SJCRH30 (cell line): ENCODE results near the gene HLA-DMB. TPM values are rescaled to one million over a fixed set of nuclear protein-coding genes. Genes with fewer than 3 reads are reported as not detected.

Source experiments
- DNase-seq, 2 experiments: peaks; one replicate each; pipeline ENCODE4 v3.0.0-alpha.2; 2015 to 2020
- H3K27ac ChIP-seq: fragments of 250-450 bp; sonication (Bioruptor Pico); 2 replicates; pipeline ENCODE4 v1.5.1; 2020; ENCODE audit warnings: mild to moderate bottlenecking, moderate library complexity
- H3K27me3 ChIP-seq: fragments of 250-450 bp; sonication (Bioruptor Pico); 2 replicates; pipeline ENCODE4 v1.5.1; 2020; ENCODE audit warnings: mild to moderate bottlenecking, moderate library complexity
- H3K36me3 ChIP-seq: fragments of 250-450 bp; sonication (Bioruptor Pico); 2 replicates; pipeline ENCODE4 v1.5.1; 2020; ENCODE audit warnings: mild to moderate bottlenecking, moderate library complexity
- H3K4me1 ChIP-seq: fragments of 250-450 bp; sonication (Bioruptor Pico); 2 replicates; pipeline ENCODE4 v1.5.1; 2020; ENCODE audit warnings: mild to moderate bottlenecking, moderate library complexity
- H3K4me3 ChIP-seq: fragments of 250-450 bp; sonication (Bioruptor Pico); 2 replicates; pipeline ENCODE4 v1.5.1; 2020; ENCODE audit warnings: mild to moderate bottlenecking, moderate library complexity
- H3K9me3 ChIP-seq: fragments of 250-450 bp; sonication (Bioruptor Pico); replicated peaks from 2 replicates; pipeline ENCODE4 v1.5.1; 2020; ENCODE audit warnings: mild to moderate bottlenecking, moderate library complexity
- total RNA-seq: library from RNA; depleted of rRNA; stranded (reverse); fragments of >200 nt; shearing (Covaris generic); gene quantifications from 2 replicates; pipeline ENCODE4 v1.2.3, GENCODE V29; 2014

Gene HLA-DMB
- total RNA-seq, 1 experiment from 2014 or later, result not detected

DNA sequence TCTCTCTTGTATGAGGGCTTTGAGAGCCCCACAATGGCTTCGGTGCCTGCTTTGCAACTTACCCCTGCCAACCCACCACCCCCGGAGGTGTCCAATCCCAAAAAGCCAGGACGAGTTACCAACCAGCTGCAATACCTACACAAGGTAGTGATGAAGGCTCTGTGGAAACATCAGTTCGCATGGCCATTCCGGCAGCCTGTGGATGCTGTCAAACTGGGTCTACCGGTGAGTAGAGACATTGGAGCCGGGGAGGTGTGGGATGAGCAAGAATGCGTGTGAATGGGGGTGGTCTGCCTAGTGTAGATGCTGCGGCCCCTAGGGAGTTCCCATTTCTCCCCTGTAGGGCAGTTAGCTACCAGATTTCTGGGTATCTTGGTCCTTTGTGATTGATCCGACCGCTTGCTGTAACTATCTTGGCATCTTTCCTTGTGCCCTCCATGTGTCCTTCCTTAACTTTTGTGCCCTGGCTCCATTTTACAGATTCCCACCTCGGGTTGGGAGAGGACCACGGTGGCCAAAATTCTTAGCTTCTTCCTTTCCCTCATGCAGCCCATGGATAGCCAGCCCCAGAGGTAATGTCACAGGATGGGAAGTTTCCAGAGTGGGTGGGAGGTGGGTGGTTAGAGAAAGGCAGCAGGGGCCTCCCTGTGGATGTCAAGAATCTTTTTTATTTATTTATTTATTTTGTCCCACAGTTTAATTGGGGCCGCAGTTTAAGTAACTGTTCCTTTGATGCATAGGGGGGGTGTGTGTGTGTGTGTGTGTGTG lies 33.9 kb upstream of the HLA-DMB start:
- DNase-seq, result no peak
- H3K27me3 ChIP-seq, result no peaks in the 10 kb centered on the region
- no peaks in the 10 kb centered on the region for H3K9me3 ChIP-seq
- H3K36me3 ChIP-seq, result peaks cover 82% of the 10 kb centered on the region
- H3K27ac ChIP-seq, result no peak overlapping the region
- peak overlapping the region; percentile 75 for H3K4me3 ChIP-seq
- H3K4me1 ChIP-seq, result no peaks in the 10 kb centered on the region

DNA sequence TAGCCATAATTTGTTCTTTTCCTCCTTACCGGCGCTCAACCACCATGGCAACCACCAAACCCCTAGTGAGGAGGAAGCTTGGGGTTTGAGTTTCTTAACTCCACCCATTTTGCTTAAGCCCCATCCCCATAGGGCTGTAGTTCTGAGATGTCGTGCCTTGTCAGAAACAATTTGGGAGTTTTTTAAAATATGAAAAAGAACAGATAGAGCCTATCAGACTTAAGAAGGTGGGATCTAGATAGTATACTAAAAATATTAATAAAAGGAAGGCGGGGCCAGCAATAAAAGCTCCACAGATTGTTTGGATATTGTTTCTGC lies 33.1 kb upstream of the HLA-DMB start:
- Histone ChIP-seq H3K9me3 (no peaks in the 10 kb centered on the region), H3K4me1 (no peaks in the 10 kb centered on the region), H3K27ac (no peak overlapping the region), H3K27me3 (no peaks in the 10 kb centered on the region), H3K4me3 (peak overlapping the region; percentile 75), H3K36me3 (peaks cover 78% of the 10 kb centered on the region)
- peak in 1 of 2 experiments; percentile 55 for DNase-seq

DNA sequence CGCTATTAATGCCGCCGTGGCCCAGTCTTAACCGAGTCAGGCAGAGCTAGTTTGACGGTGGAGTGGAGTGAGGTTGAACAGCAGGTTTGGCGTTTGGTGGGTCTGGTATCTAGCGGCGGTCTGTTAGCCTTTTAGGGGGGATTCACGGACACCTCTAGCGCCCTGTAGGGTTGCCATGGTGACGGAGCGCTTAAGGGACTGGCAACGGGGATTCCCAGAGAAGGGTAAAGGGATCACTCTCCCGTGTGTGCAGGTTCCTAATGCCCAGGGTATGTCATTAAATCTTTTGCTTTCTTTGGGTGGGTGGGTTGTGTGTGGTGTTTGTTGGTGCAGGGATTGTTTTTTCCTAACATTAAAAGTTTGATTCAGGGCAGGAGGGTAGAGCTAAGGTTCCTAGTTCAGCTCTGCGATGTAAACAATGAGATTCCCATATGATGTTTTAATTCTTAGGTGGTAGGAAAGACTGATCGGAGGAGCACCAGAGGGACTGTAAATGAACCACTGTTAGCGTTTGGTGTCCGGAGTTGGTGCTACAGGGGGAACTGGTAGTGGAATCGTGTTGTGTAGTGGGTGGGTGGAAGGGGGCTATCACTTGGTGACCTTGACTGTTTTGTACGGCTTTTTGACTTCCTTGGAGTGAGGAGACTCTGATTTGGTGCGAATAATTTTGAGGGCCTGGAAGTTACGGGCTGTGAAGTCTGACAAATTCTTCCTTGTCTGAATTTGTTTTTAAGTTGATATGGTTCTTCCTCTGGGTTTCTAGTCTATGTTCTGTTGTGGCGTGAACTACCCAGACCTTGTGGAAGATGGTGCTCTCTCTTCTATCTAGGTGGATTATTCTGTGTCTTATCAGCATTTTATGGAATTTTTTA lies 32.6 kb upstream of the HLA-DMB start:
- H3K27ac ChIP-seq, result peak overlapping the region; percentile 50
- no peaks in the 10 kb centered on the region for H3K9me3 ChIP-seq
- H3K4me3 ChIP-seq, result peak overlapping the region; percentile 75
- peaks cover 74% of the 10 kb centered on the region for H3K36me3 ChIP-seq
- no peaks in the 10 kb centered on the region for H3K4me1 ChIP-seq
- peak in 1 of 2 experiments; percentile 57 for DNase-seq
- no peaks in the 10 kb centered on the region for H3K27me3 ChIP-seq

DNA sequence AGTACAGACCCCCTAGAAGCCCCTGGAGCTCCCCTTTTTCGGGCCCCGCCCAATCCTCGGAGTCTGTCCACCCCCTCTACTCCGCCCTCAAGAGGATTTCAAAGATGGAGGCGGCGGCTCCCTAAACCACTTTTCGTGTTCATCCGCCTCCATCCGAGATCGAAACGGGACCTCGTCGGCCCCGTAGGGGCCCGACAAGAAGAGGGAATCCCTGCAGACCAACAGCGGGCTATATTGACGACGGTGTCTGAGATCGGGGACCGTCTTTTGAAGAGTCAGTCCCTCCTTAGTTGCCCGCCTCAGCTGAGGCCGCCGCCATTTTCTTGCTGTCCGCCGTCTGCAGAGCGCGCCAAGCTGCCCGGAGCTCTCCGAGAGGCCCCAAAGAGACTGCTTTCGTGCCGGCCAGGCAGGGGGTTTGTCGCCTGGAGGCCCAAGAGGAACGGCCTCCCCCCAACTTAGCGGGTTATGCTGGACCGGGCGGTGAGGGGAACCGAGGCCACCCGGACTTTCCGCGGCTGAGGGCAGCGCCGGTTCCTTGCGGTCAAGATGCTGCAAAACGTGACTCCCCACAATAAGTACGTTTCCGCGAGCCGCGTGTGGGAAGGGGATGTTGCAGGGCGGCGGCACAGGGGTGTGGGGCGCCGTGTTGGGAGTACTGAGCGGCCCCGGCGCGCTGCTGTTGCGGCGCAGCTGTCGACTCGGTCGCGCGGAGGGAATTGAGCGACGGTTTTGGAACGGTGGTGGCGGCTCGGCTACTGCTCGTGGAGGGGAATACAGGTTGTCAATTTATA lies 31.7 kb upstream of the HLA-DMB start:
- Histone ChIP-seq H3K9me3 (no peaks in the 10 kb centered on the region), H3K4me3 (peak overlapping the region; percentile 75), H3K4me1 (no peaks in the 10 kb centered on the region), H3K27me3 (no peaks in the 10 kb centered on the region), H3K27ac (peak overlapping the region; percentile 50), H3K36me3 (peaks cover 66% of the 10 kb centered on the region)
- peak in 1 of 2 experiments; percentile 33 for DNase-seq

DNA sequence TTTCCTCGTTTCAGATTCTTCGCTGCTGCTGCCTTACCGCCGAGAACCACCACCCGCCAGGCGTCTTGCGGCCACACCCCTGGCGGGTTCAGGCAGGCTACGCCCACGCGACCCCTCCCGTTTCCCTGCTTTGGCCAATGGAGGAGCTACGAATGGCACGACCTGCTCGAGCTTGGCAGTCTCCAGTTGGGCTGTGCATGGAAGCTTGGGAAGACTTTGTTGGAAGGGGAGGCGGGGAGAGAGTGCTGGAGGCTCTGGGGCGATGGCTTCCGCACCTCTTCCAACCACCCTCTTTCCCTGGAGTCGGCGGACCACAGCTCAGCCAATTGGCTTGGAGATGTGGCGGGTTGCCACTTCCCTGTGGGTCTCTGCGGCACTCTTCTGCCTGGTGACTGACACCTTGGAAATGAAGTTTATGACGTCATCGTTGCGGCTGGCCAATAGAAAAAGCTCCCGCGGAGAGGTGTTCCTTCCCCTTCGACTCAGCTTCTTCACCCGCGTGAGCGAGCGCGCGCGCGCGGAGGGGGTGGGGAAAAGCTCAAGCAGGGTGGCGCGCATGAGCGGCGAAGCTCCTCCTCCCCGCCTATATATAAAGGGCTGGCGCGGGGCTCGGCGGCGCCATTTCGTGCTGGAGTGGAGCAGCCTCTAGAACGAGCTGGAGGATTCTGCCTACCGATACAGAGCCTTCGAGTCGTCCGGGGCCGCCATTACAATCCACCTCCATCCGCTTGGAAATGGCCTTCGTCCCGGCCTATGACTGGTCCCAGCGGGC lies 30.9 kb upstream of the HLA-DMB start:
- peak overlapping the region; percentile 86 for H3K4me3 ChIP-seq
- DNase-seq, result peak; percentile 99 to 100

DNA sequence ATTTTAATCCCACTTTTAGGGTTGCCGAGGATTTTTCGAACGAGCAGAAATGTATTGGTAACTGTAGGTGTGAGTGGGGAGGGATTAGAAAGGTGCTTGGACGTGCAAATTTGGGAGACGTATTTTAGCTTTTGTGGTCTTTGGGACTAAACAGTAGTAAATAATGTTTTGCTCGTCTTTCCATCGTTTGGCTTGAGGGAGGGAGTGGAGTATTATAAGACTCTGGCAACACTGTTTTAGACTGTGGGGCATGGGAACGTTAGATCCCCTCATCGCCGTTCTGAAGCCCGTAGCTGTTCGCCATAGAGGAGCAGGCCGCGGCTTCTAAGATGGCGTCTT lies 30.4 kb upstream of the HLA-DMB start:
- Histone ChIP-seq H3K27ac (peak overlapping the region; percentile 100), H3K9me3 (no peaks in the 10 kb centered on the region), H3K36me3 (peaks cover 53% of the 10 kb centered on the region), H3K4me1 (no peaks in the 10 kb centered on the region), H3K4me3 (peak overlapping the region; percentile 86), H3K27me3 (no peaks in the 10 kb centered on the region)
- no peak for DNase-seq

More for the DNA sequence above, 30.9 kb upstream of the HLA-DMB start:
- no peaks in the 10 kb centered on the region for H3K4me1 ChIP-seq
- no peaks in the 10 kb centered on the region for H3K27me3 ChIP-seq
- H3K9me3 ChIP-seq, result no peaks in the 10 kb centered on the region
- H3K27ac ChIP-seq, result peak overlapping the region; percentile 100
- H3K36me3 ChIP-seq, result peaks cover 58% of the 10 kb centered on the region

DNA sequence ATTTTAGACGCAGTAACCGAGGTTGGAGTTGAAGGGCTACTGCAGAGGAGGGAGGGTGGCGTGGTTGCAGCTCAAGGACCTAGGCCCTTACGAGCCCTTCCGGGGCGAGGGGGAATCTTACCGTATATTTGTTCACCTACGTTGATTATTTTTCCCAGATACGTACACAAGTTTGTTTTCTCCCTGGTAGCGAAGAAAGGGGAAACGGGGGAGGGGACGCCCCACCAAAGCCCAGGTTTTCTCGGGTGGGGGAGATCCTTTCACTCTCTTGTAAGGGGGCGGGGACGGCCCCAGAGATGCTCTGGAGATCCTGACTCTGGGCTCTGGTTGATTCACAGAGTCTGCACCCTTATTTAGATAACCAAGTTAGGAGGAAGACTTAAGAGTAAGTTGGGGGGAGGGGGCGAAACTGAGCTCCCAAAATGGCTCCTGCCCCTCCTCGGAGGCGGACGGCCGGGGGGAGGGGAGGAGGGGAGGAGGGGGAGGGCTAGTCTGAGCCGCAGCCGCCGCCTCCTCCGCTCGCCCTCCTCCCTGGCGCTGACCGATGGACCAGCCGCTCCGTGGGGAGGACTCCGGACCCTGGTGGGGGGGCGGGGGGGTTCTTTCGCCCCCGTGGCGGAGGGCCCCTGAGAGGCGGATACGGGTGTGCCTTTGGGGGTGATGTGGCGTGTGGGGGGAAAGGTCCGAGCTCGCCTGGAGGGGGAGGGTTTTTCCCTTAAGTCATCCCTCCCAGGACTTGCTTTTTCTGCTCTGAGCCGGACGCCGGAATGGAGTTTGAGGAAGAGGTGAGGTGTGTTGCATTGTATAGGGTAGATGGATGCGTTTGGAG lies 29.8 kb upstream of the HLA-DMB start:
- Histone ChIP-seq H3K36me3 (peaks cover 47% of the 10 kb centered on the region), H3K27ac (peak overlapping the region; percentile 100), H3K4me1 (no peaks in the 10 kb centered on the region), H3K4me3 (peak overlapping the region; percentile 86), H3K27me3 (no peaks in the 10 kb centered on the region), H3K9me3 (no peaks in the 10 kb centered on the region)
- peak; percentile 87 to 89 for DNase-seq

DNA sequence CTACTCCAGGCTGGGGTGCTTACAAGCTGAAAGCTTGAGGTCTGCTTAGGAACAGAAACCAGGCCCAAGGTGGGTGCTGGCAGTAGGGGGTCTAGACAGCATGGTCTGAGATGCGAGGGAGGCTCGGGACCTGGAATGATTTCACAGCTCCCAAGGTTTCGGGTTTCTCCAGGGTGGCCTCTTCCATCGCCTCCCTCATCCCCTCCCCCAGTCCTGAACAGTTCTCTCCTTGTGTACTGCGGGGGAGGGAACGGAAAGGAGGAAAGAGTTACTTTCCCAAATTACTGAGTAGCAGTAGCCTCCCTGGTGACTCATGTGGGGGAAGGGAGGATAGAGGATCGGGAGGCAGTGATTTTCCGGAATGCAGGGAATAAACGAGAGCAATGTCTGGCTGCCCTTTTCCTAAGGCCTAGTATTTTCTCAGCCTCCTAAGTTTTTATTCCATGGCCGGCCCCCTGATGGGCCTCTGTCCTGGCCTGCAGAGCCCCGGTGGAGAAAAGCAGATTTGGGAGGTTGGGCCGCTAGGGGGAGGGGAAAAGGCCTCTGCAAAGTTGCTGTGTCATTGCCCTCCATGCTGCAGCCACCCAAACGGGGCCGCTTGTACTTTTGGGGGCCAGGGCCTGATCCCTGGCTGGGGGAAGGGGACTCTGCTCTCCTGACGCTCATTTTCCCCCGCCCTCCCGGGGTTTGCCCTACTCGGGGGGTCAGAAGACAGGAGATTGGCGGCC lies 29.0 kb upstream of the HLA-DMB start:
- peak; percentile 88 to 93 for DNase-seq
- H3K27ac ChIP-seq, result peak overlapping the region; percentile 100
- no peaks in the 10 kb centered on the region for H3K4me1 ChIP-seq
- no peaks in the 10 kb centered on the region for H3K27me3 ChIP-seq
- peak overlapping the region; percentile 86 for H3K4me3 ChIP-seq
- no peaks in the 10 kb centered on the region for H3K9me3 ChIP-seq
- peaks cover 39% of the 10 kb centered on the region for H3K36me3 ChIP-seq

DNA sequence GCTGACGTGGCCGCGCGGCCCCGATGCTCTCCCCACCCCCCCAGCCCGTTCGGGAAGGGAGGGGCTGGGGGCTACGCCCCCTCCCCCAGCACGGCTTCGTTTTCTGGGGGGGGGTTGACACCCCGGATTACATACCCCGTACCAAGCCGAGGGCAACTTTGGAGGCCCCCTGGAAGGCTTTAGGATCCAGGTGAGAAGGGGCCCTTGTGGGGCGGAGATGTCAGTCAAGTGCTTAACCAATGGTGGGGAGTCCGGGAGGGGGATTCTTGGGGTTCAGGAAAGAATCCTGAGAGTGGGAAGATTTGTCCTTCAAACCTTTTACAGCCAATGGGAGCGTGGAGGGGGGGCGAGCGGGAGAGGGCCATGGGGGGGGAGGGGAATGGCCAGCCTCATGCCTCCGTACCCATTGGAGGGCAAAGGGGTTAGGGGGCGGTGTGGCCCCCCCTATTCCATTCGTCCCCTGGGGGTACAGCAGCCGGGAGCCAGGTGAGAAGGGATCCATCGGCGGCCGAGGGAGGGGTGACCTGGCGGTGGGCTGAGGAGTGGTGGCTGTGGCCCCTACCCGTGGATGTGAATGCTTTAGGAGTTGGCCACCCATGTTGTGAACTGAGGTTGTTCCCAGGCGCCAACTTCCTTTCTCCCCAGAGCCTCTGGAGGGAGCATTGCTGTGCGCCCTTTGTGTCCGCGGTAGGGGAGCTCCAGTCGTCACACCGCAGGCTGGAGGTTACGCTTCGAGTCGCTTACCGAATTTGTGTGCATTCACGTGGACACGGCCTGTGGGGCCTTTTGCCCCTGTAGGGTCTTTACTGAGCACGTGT lies 28.2 kb upstream of the HLA-DMB start:
- Histone ChIP-seq H3K9me3 (no peaks in the 10 kb centered on the region), H3K36me3 (peaks cover 31% of the 10 kb centered on the region), H3K27me3 (no peaks in the 10 kb centered on the region), H3K4me1 (no peaks in the 10 kb centered on the region), H3K4me3 (peak overlapping the region; percentile 86), H3K27ac (peak overlapping the region; percentile 100)
- DNase-seq, result peak; percentile 91 to 93

DNA sequence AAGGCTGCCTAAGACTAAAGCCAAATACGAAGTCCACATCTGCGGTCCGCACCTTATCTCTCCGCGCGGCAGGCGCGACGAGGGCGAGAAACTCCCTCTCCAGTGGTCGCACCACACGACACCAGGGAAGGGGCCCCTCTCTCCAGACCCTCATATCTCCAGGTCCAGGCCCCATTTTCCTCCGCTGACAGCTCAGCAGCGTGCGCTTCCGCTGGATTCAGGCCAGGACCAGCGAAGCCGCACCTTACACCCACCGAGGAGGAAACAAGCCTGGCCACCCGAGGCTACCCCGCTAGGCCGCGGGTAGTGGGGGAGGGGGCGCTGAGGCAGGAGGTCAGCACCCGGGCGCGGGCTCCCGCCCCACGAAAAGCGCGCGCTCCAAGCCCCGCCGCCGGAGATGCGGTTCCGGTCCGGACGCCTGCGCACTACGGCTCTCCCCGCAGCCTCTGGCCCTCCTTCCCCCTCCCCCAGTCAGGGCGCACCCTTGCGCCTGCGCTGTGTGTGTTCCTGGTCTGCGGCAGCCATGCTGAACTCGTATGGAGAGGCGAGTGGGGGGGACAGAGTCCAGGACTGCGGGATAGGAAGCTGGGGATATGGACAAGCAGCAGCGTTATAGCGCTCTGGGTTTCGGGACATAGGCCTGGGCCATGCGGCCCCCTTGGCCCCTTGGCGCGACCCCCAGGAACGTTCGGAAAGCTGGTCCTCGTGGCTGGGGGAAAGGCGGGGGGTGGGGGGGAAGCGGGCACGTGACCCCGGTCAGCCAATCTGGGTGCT lies 27.5 kb upstream of the HLA-DMB start, which contains the start of gene BRD2:
TSS of gene BRD2 (plus strand) at position 502 of the 774 bp plus-strand sequence. CDS start 4,305 bp downstream, outside the sequence.
- DNase-seq, result peak; percentile 97
- Histone ChIP-seq H3K27me3 (no peaks in the 10 kb centered on the region), H3K36me3 (peaks cover 23% of the 10 kb centered on the region), H3K4me1 (no peaks in the 10 kb centered on the region), H3K4me3 (peak within 1 kb of the TSS; percentile 86), H3K9me3 (no peaks in the 10 kb centered on the region), H3K27ac (peak within 1 kb of the TSS; percentile 100)

DNA sequence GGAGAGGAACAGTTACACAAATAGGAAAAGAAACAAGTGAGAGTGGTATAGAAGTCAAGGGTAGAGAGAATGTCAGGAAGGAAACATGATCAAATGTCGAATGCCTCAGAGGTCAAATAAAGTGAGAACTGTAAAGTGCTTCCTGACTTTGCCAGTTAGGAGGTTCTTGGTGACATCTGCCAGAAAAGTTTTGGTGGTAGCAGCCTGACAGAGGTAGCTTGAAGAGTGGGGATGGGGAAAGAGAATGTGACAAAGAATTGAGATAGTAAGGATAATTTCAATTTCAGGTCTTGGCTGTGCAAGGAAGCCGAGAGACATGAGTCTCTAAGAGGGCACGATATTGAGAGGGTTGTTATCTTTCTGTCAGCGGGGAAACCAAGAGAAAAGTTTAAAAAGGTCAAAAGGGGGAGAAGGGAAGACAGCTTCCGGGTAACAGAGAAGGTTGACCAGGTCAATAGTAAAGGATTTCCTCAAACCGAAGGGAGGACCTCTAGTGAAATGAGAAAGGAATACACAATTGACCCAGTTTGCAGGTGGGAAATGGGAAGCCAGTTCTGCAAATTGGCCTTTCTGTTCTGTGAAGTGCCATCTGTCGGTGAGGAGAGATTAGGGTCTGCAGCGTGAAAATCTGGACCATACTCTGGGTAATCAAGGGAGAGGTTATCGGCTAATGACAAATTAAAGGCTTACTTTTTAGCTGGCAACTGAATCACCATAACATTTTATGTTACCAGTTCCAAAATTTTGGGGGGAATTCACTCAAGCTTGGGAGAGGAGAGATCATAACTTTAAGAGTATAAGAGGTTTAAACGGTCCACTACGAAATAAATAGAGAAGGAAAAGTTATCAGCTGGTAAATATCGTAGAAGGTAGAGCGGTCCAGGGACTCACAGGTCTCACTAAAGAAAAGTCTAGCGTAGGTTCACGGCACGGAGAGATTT lies 26.6 kb upstream of the HLA-DMB start:
- H3K4me1 ChIP-seq, result no peaks in the 10 kb centered on the region
- H3K4me3 ChIP-seq, result peak overlapping the region; percentile 86
- no peaks in the 10 kb centered on the region for H3K27me3 ChIP-seq
- H3K9me3 ChIP-seq, result no peaks in the 10 kb centered on the region
- H3K27ac ChIP-seq, result peak overlapping the region; percentile 100
- peak in 1 of 2 experiments; percentile 65 for DNase-seq
- H3K36me3 ChIP-seq, result peaks cover 15% of the 10 kb centered on the region
